ENCODE data around the gene CHN2. TPM values are rescaled to one million over a fixed set of nuclear protein-coding genes. Genes with fewer than 3 reads are reported as not detected.

The CHN2 gene
- total RNA-seq, 1 experiment from 2014 or later = 18.8 TPM

GRCh38 chr7:29421010-29421956, 226.7 kb downstream of the CHN2 start:
- no peak overlapping the region for H3K4me3 Mint-ChIP-seq (ENCODE audit: unreplicated experiment)
- no peak overlapping the region for H3K27ac Mint-ChIP-seq (ENCODE audit: unreplicated experiment)
- no peaks in the 10 kb centered on the region for H3K4me1 Mint-ChIP-seq (ENCODE audit: low read depth, unreplicated experiment)
- peaks cover 2% of the 10 kb centered on the region for H3K4me1 ChIP-seq
- BruUV-seq (replicated peaks) = no TSS peak
- H3K36me3 ChIP-seq (ENCODE audit: control insufficient read depth, insufficient read depth, low read length) = no peaks in the 10 kb centered on the region
- H3K27me3 ChIP-seq (replicated peaks; ENCODE audit: control insufficient read depth, insufficient read depth, low read length) = no peaks in the 10 kb centered on the region
- H3K27me3 Mint-ChIP-seq (ENCODE audit: insufficient read depth, unreplicated experiment) = no peaks in the 10 kb centered on the region
- DNase-seq = no peak
- H3K36me3 Mint-ChIP-seq (ENCODE audit: insufficient read depth, unreplicated experiment) = no peaks in the 10 kb centered on the region
- no peak for TF ChIP-seq CTCF (IDR thresholded peaks at IDR 0.05; ENCODE audit: insufficient read depth in 1 of 2, low read depth in 1 of 2, low read length in 1 of 2, severe bottlenecking in 1 of 2, unreplicated experiment in 1 of 2)
- POLR2A ChIA-PET = no interaction called here
- intact Hi-C loops (cut with micrococcal nuclease; ENCODE audit: unreplicated experiment) = no loop called here
- H3K9me3 ChIP-seq = no peaks in the 10 kb centered on the region
- H3K4me3 ChIP-seq (ENCODE audit: low read depth, low read length) = no peak overlapping the region
- CTCF ChIA-PET = interaction anchor here (0.6 kb wide), 2 partner anchors 171 to 499 kb away, joined by 4 read pairs; no protein-coding TSS in a partner anchor
- no peaks in the 10 kb centered on the region for H3K9me3 Mint-ChIP-seq (ENCODE audit: unreplicated experiment)

GRCh38 chr7:29422829-29423228, 228.3 kb downstream of the CHN2 start:
- H3K4me3 Mint-ChIP-seq (ENCODE audit: unreplicated experiment) = no peak overlapping the region
- CTCF ChIA-PET = no interaction called here
- Histone ChIP-seq H3K36me3 (ENCODE audit: control insufficient read depth, insufficient read depth, low read length) (no peaks in the 10 kb centered on the region), H3K27me3 (replicated peaks; ENCODE audit: control insufficient read depth, insufficient read depth, low read length) (no peaks in the 10 kb centered on the region), H3K4me3 (ENCODE audit: low read depth, low read length) (no peak overlapping the region), H3K9me3 (no peaks in the 10 kb centered on the region), H3K4me1 (peaks cover 6% of the 10 kb centered on the region)
- no peaks in the 10 kb centered on the region for H3K27me3 Mint-ChIP-seq (ENCODE audit: insufficient read depth, unreplicated experiment)
- H3K27ac Mint-ChIP-seq (ENCODE audit: unreplicated experiment) = no peak overlapping the region
- no peaks in the 10 kb centered on the region for H3K36me3 Mint-ChIP-seq (ENCODE audit: insufficient read depth, unreplicated experiment)
- no TSS peak for BruUV-seq (replicated peaks)
- POLR2A ChIA-PET = no interaction called here
- H3K9me3 Mint-ChIP-seq (ENCODE audit: unreplicated experiment) = no peaks in the 10 kb centered on the region
- DNase-seq = no peak
- no peak for TF ChIP-seq CTCF (IDR thresholded peaks at IDR 0.05; ENCODE audit: insufficient read depth in 1 of 2, low read depth in 1 of 2, low read length in 1 of 2, severe bottlenecking in 1 of 2, unreplicated experiment in 1 of 2)
- H3K4me1 Mint-ChIP-seq (ENCODE audit: low read depth, unreplicated experiment) = no peaks in the 10 kb centered on the region
- intact Hi-C loops (cut with micrococcal nuclease; ENCODE audit: unreplicated experiment) = no loop called here

GRCh38 chr7:29424295-29424983, 229.9 kb downstream of the CHN2 start:
- no TSS peak for BruUV-seq (replicated peaks)
- H3K4me1 Mint-ChIP-seq (ENCODE audit: low read depth, unreplicated experiment) = no peaks in the 10 kb centered on the region
- ChIA-PET CTCF (no interaction called here), POLR2A (no interaction called here)
- TF ChIP-seq CTCF (IDR thresholded peaks at IDR 0.05; ENCODE audit: insufficient read depth in 1 of 2, low read depth in 1 of 2, low read length in 1 of 2, severe bottlenecking in 1 of 2, unreplicated experiment in 1 of 2) = no peak
- Histone ChIP-seq H3K27me3 (replicated peaks; ENCODE audit: control insufficient read depth, insufficient read depth, low read length) (no peaks in the 10 kb centered on the region), H3K4me3 (ENCODE audit: low read depth, low read length) (no peak overlapping the region), H3K9me3 (no peaks in the 10 kb centered on the region), H3K4me1 (peaks cover 6% of the 10 kb centered on the region), H3K36me3 (ENCODE audit: control insufficient read depth, insufficient read depth, low read length) (no peaks in the 10 kb centered on the region)
- H3K27me3 Mint-ChIP-seq (ENCODE audit: insufficient read depth, unreplicated experiment) = no peaks in the 10 kb centered on the region
- H3K4me3 Mint-ChIP-seq (ENCODE audit: unreplicated experiment) = no peak overlapping the region
- no peak for DNase-seq
- intact Hi-C loops (cut with micrococcal nuclease; ENCODE audit: unreplicated experiment) = no loop called here
- no peaks in the 10 kb centered on the region for H3K9me3 Mint-ChIP-seq (ENCODE audit: unreplicated experiment)
- no peak overlapping the region for H3K27ac Mint-ChIP-seq (ENCODE audit: unreplicated experiment)
- H3K36me3 Mint-ChIP-seq (ENCODE audit: insufficient read depth, unreplicated experiment) = no peaks in the 10 kb centered on the region

All from Caco-2 (cell line).